H9 (cell line): Measurements from ENCODE around the gene NUMA1. TPM values are rescaled to one million over a fixed set of nuclear protein-coding genes. Genes with fewer than 3 reads are reported as not detected.

Source experiments
- DNase-seq: peaks from one replicate; pipeline ENCODE4 v3.0.0-alpha.2; 2017
- H2AFZ ChIP-seq: one replicate; pipeline ENCODE4 v1.6.1; 2013; ENCODE audit warnings: mild to moderate bottlenecking, low read length, control low read depth, moderate library complexity
- H2AK5ac ChIP-seq: 2 replicates; pipeline ENCODE4 v1.6.1; 2013; ENCODE audit warnings: low read length, control low read depth, mixed read lengths; ENCODE audit not compliant: insufficient read length
- H2BK120ac ChIP-seq: one replicate; pipeline ENCODE4 v1.6.1; 2013; ENCODE audit warnings: low read depth, mild to moderate bottlenecking, low read length, control low read depth, inconsistent platforms; ENCODE audit not compliant: poor library complexity, severe bottlenecking
- H2BK12ac ChIP-seq: 2 replicates; pipeline ENCODE4 v1.6.1; 2013; ENCODE audit warnings: low read length, control low read depth, mixed read lengths, low read depth; ENCODE audit not compliant: insufficient read length
- H2BK15ac ChIP-seq: 2 replicates; pipeline ENCODE4 v1.6.1; 2013; ENCODE audit warnings: low read depth, low read length, control low read depth
- H2BK20ac ChIP-seq: one replicate; pipeline ENCODE4 v1.6.1; 2013; ENCODE audit warnings: low read depth, mild to moderate bottlenecking, low read length, control low read depth, inconsistent platforms; ENCODE audit not compliant: poor library complexity, severe bottlenecking
- H2BK5ac ChIP-seq: 2 replicates; pipeline ENCODE4 v1.6.1; 2013; ENCODE audit warnings: low read length, control low read depth, mixed read lengths; ENCODE audit not compliant: insufficient read length
- H3K14ac ChIP-seq: 2 replicates; pipeline ENCODE4 v1.6.1; 2013; ENCODE audit warnings: low read length, control low read depth; ENCODE audit not compliant: insufficient read depth
- H3K18ac ChIP-seq: 2 replicates; pipeline ENCODE4 v1.6.1; 2013; ENCODE audit warnings: low read depth, mild to moderate bottlenecking, mixed read lengths, low read length, control low read depth; ENCODE audit not compliant: insufficient read length
- H3K23ac ChIP-seq: 2 replicates; pipeline ENCODE4 v1.6.1; 2013; ENCODE audit warnings: low read length, control low read depth, mixed read lengths, low read depth; ENCODE audit not compliant: insufficient read length
- H3K23me2 ChIP-seq: 2 replicates; pipeline ENCODE4 v1.6.1; 2013; ENCODE audit warnings: low read depth, mild to moderate bottlenecking, mixed read lengths, low read length, control low read depth; ENCODE audit not compliant: insufficient read length, poor library complexity, severe bottlenecking
- H3K27ac ChIP-seq: 2 replicates; pipeline ENCODE4 v1.5.1; 2013; ENCODE audit warnings: low read length, control low read depth, mixed read lengths, low read depth; ENCODE audit not compliant: insufficient read length
- H3K27me3 ChIP-seq: 2 replicates; pipeline ENCODE4 v1.6.1; 2013; ENCODE audit warnings: low read length, control low read depth, inconsistent platforms; ENCODE audit not compliant: insufficient read depth
- H3K4ac ChIP-seq: 2 replicates; pipeline ENCODE4 v1.6.1; 2013; ENCODE audit warnings: low read depth, mild to moderate bottlenecking, control low read depth, inconsistent platforms, low read length, moderate library complexity
- H3K4me1 ChIP-seq: 2 replicates; pipeline ENCODE4 v1.6.1; 2013; ENCODE audit warnings: low read length, control low read depth, inconsistent platforms; ENCODE audit not compliant: insufficient read depth
- H3K4me2 ChIP-seq: 2 replicates; pipeline ENCODE4 v1.6.1; 2013; ENCODE audit warnings: low read length, control low read depth, mixed read lengths; ENCODE audit not compliant: insufficient read length, insufficient read depth
- H3K56ac ChIP-seq: 2 replicates; pipeline ENCODE4 v1.6.1; 2013; ENCODE audit warnings: low read depth, mild to moderate bottlenecking, mixed read lengths, low read length, control low read depth; ENCODE audit not compliant: insufficient read length
- H3K79me1 ChIP-seq: 2 replicates; pipeline ENCODE4 v1.6.1; 2013; ENCODE audit warnings: low read depth, mild to moderate bottlenecking, moderate library complexity, low read length, control low read depth, inconsistent platforms; ENCODE audit not compliant: insufficient read depth, poor library complexity, severe bottlenecking
- H3K79me2 ChIP-seq: 2 replicates; pipeline ENCODE4 v1.6.1; 2013; ENCODE audit warnings: low read length, control low read depth, inconsistent platforms; ENCODE audit not compliant: insufficient read depth
- H3K9ac ChIP-seq: 2 replicates; pipeline ENCODE4 v1.6.1; 2013; ENCODE audit warnings: low read length, control low read depth, mixed read lengths; ENCODE audit not compliant: insufficient read length; ENCODE audit errors: extremely low read depth
- H3K9me3 ChIP-seq: one replicate; pipeline ENCODE4 v1.6.1; 2013; ENCODE audit warnings: low read depth, low read length, inconsistent platforms; ENCODE audit not compliant: control insufficient read depth
- H3T11ph ChIP-seq: one replicate; pipeline ENCODE4 v1.6.1; 2013; ENCODE audit warnings: mild to moderate bottlenecking, low read length, control low read depth, inconsistent platforms
- H4K20me1 ChIP-seq: one replicate; pipeline ENCODE4 v1.6.1; 2013; ENCODE audit not compliant: control insufficient read depth, insufficient read length, insufficient read depth
- H4K5ac ChIP-seq: 2 replicates; pipeline ENCODE4 v1.6.1; 2013; ENCODE audit warnings: low read depth, mild to moderate bottlenecking, mixed read lengths, low read length, control low read depth; ENCODE audit not compliant: insufficient read length
- H4K8ac ChIP-seq: replicated peaks from 2 replicates; pipeline ENCODE4 v1.6.1; 2013; ENCODE audit warnings: low read length, control low read depth, mixed read lengths, low read depth; ENCODE audit not compliant: insufficient read length
- H4K91ac ChIP-seq: 2 replicates; pipeline ENCODE4 v1.6.1; 2013; ENCODE audit warnings: low read depth, mild to moderate bottlenecking, moderate library complexity, mixed read lengths, low read length, control low read depth; ENCODE audit not compliant: insufficient read length
- H3K27ac Mint-ChIP-seq, 3 experiments: 2 replicates in 2 of 3; 3 replicates in 1 of 3; pipeline ENCODE4 v1.8.0; 2020 to 2021; ENCODE audit warnings: mixed read lengths in 3 of 3, mild to moderate bottlenecking in 1 of 3, moderate library complexity in 1 of 3
- H3K27me3 Mint-ChIP-seq: 2 replicates; pipeline ENCODE4 v1.8.0; 2021; ENCODE audit warnings: low read depth, mild to moderate bottlenecking, moderate library complexity, mixed read lengths
- H3K36me3 Mint-ChIP-seq, 3 experiments: 2 replicates in 2 of 3; 3 replicates in 1 of 3; pipeline ENCODE4 v1.8.0; 2020 to 2021; ENCODE audit warnings: low read depth in 3 of 3, mixed read lengths in 3 of 3; ENCODE audit not compliant: insufficient read depth in 1 of 3
- H3K4me1 Mint-ChIP-seq, 2 experiments: 2 replicates each; pipeline ENCODE4 v1.8.0; 2020; ENCODE audit warnings: mixed read lengths in 2 of 2
- H3K4me3 Mint-ChIP-seq, 2 experiments: 2 replicates in 1 of 2; 3 replicates in 1 of 2; pipeline ENCODE4 v1.8.0; 2020 to 2021; ENCODE audit warnings: mild to moderate bottlenecking in 2 of 2, mixed read lengths in 2 of 2, moderate library complexity in 1 of 2
- H3K9me3 Mint-ChIP-seq, 2 experiments: 2 replicates in 1 of 2; 3 replicates in 1 of 2; pipeline ENCODE4 v1.8.0; 2020; ENCODE audit warnings: mild to moderate bottlenecking in 2 of 2, mixed read lengths in 2 of 2, moderate library complexity in 1 of 2
- CTCF ChIP-seq: fragments of 200-600 bp; sonication (generic); conservative IDR thresholded peaks from 3 replicates; pipeline ENCODE4 v1.8.0; 2021; ENCODE audit warnings: antibody characterized with exemption, mild to moderate bottlenecking
- WGBS: extraction: QIAGEN DNeasy Blood & Tissue Kit; methylation state at CpG from one replicate; pipeline ENCODE4 v1.1.7; 2013; ENCODE audit warnings: missing lambda C conversion rate, low lambda C conversion rate, mixed read lengths; ENCODE audit not compliant: insufficient read length; ENCODE audit errors: extremely low coverage; 5-methylcytosine and 5-hydroxymethylcytosine counted together
- total RNA-seq: library from RNA; stranded (reverse); gene quantifications from 2 replicates; pipeline ENCODE4 v1.2.1, GENCODE V29; 2021

The NUMA1 gene
- total RNA-seq, 1 experiment from 2014 or later: 136 TPM

DNA sequence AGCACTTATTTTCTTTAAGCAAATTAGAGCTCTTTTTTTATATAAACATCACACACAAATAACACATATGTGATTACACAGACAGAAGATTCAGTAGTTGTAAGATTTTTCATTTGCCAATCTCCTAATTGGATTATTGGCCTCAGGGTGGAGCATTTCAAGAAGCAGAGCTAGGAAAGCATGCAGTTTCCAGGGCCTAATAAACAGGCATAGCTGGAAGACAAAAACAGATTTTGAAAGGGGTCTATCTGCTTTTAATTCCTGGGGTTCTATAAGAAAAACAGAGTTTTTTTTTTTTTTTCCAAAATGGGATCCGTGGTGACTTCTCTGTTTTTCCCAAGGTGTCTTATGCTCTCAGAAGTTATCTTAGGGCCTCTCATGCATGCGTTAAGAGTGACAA, 47.6 kb upstream of the NUMA1 start:
- TF ChIP-seq CTCF: no peak
- no peak overlapping the region for H3K4ac ChIP-seq
- no peak overlapping the region for H2BK20ac ChIP-seq
- H2BK120ac ChIP-seq: no peak overlapping the region
- no peak overlapping the region for H3K18ac ChIP-seq
- no peaks in the 10 kb centered on the region for H3K4me1 ChIP-seq
- H3K79me2 ChIP-seq: no peaks in the 10 kb centered on the region
- H3T11ph ChIP-seq: no peak overlapping the region
- no CpG with 5 or more reads among the region's 2 CpGs for WGBS
- no peak overlapping the region for H3K9ac ChIP-seq
- H3K23ac ChIP-seq: no peak overlapping the region
- no peak overlapping the region for H2BK5ac ChIP-seq
- no peak overlapping the region for H3K4me2 ChIP-seq
- no peak overlapping the region for H2AFZ ChIP-seq
- peaks cover 40% of the 10 kb centered on the region for H3K27me3 Mint-ChIP-seq
- DNase-seq: no peak
- peaks cover 8 to 17% (median 8%) of the 10 kb centered on the region in 3 experiments; a peak in 6 of 7 replicates for H3K36me3 Mint-ChIP-seq
- no peak overlapping the region for H4K5ac ChIP-seq
- no peak overlapping the region for H3K14ac ChIP-seq
- H4K20me1 ChIP-seq: no peaks in the 10 kb centered on the region
- H4K8ac ChIP-seq: no peak overlapping the region
- H3K9me3 Mint-ChIP-seq: peaks cover 30 to 54% of the 10 kb centered on the region in 2 experiments
- no peak overlapping the region for H2BK12ac ChIP-seq
- H3K27ac Mint-ChIP-seq: no peak overlapping the region
- H4K91ac ChIP-seq: no peak overlapping the region
- no peaks in the 10 kb centered on the region for H3K4me1 Mint-ChIP-seq
- H2BK15ac ChIP-seq: no peak overlapping the region
- no peak overlapping the region for H3K56ac ChIP-seq
- no peaks in the 10 kb centered on the region for H3K79me1 ChIP-seq
- H3K27me3 ChIP-seq: no peaks in the 10 kb centered on the region
- H3K23me2 ChIP-seq: no peaks in the 10 kb centered on the region
- no peak overlapping the region for H2AK5ac ChIP-seq
- peaks cover 10% of the 10 kb centered on the region for H3K9me3 ChIP-seq
- H3K4me3 Mint-ChIP-seq: no peak overlapping the region
- no peak overlapping the region for H3K27ac ChIP-seq
